ENCODE results near the gene PAF1. TPM values are rescaled to one million over a fixed set of nuclear protein-coding genes. Genes with fewer than 3 reads are reported as not detected.

PAF1 gene
- total and polyA plus RNA-seq, 2 donors (not counting 3 experiments of a cell fraction or from before 2014, with no cell fraction given), result 55.1 to 90.8 TPM

DNA sequence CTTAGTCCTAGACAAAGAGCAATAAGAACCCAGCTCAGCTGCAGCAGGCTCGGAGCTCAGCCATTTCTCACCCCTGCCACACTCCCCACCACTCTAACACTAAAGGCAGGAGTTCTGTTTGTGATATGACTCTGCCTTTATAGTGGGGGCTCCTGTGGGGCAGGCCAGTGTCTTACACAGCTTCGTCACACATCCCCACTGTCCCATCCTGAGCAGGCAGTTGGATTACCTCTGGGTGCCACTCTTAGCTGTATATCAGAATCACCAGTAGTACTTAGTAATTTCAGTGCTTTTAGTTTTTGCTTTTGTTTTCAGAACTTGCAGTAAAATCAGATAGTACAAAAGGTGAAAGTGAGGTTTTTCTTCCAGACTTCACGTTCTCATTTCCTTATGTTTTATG, 31.9 kb downstream of the PAF1 start:
- TF ChIP-seq POLR2AphosphoS5 (IDR thresholded peaks at IDR 0.05; ENCODE audit: insufficient read depth, low read depth, low read length) (no peak), JUN (IDR thresholded peaks at IDR 0.05; ENCODE audit: borderline replicate concordance, insufficient read depth, insufficient read length, low read depth) (no peak), FOS (IDR thresholded peaks at IDR 0.05; ENCODE audit: borderline replicate concordance, insufficient read depth, low read length) (no peak), POLR2A (IDR thresholded peaks at IDR 0.05; ENCODE audit: low read depth, low read length) (no peak), EZH2 (IDR thresholded peaks at IDR 0.05; ENCODE audit: borderline replicate concordance, low read depth, low read length, severe bottlenecking) (no peak), GATA2 (IDR thresholded peaks at IDR 0.05; ENCODE audit: insufficient read depth, insufficient read length, low read depth, low read length) (no peak), MYC (IDR thresholded peaks at IDR 0.05; ENCODE audit: low read depth, low read length) (no peak)
- TF ChIP-seq, protein P1, sequence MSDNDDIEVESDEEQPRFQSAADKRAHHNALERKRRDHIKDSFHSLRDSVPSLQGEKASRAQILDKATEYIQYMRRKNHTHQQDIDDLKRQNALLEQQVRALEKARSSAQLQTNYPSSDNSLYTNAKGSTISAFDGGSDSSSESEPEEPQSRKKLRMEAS (IDR thresholded peaks at IDR 0.05; ENCODE audit: insufficient read depth, insufficient read length), result no peak
- TF ChIP-seq, protein P2, sequence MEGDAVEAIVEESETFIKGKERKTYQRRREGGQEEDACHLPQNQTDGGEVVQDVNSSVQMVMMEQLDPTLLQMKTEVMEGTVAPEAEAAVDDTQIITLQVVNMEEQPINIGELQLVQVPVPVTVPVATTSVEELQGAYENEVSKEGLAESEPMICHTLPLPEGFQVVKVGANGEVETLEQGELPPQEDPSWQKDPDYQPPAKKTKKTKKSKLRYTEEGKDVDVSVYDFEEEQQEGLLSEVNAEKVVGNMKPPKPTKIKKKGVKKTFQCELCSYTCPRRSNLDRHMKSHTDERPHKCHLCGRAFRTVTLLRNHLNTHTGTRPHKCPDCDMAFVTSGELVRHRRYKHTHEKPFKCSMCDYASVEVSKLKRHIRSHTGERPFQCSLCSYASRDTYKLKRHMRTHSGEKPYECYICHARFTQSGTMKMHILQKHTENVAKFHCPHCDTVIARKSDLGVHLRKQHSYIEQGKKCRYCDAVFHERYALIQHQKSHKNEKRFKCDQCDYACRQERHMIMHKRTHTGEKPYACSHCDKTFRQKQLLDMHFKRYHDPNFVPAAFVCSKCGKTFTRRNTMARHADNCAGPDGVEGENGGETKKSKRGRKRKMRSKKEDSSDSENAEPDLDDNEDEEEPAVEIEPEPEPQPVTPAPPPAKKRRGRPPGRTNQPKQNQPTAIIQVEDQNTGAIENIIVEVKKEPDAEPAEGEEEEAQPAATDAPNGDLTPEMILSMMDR (IDR thresholded peaks at IDR 0.05; ENCODE audit: extremely low read depth in 1 of 2, insufficient read depth in 1 of 2, low read depth in 1 of 2, low read length in 2 of 2), result no peak
- no peak overlapping the region for H3K4me2 ChIP-seq (ENCODE audit: insufficient read depth, low read length)
- no peak overlapping the region for H3K4me3 ChIP-seq (replicated peaks in 1 of 3; ENCODE audit: insufficient read depth in 1 of 3, low read depth in 1 of 3, low read length in 3 of 3)
- H3K9ac ChIP-seq (replicated peaks; ENCODE audit: extremely low read depth, insufficient read depth, low read length), result no peak overlapping the region
- H3K9me1 ChIP-seq (replicated peaks; ENCODE audit: control insufficient read depth, extremely low read depth, insufficient read depth, low read length), result no peaks in the 10 kb centered on the region
- CTCF ChIA-PET, result no interaction called here
- DNase-seq (ENCODE audit: low read depth, low spot score) (no peak), FAIRE-seq (no peak)
- H3K27me3 ChIP-seq (ENCODE audit: control insufficient read depth in 2 of 2, insufficient read depth in 2 of 2, low read length in 2 of 2), result no peaks in the 10 kb centered on the region
- H4K20me1 ChIP-seq (replicated peaks; ENCODE audit: control insufficient read depth, extremely low read depth, insufficient read depth, low read length), result no peaks in the 10 kb centered on the region
- dilution Hi-C loops (cut with MboI; ENCODE audit: extremely low pct_ligation_motif_present, low sequenced_read_pairs), result no loop called here
- H3K79me2 ChIP-seq (ENCODE audit: control insufficient read depth, insufficient read depth, low read length), result no peaks in the 10 kb centered on the region
- no peak overlapping the region for H3K27ac ChIP-seq (ENCODE audit: insufficient read depth, low read depth, low read length)
- intact Hi-C loops (cut with micrococcal nuclease), result no loop called here
- no peak overlapping the region for H2AFZ ChIP-seq (ENCODE audit: low read depth, low read length)
- POLR2A ChIA-PET, result no interaction called here
- no TSS peak for BruUV-seq (replicated peaks)
- peaks cover 12% of the 10 kb centered on the region for H3K4me1 ChIP-seq (ENCODE audit: control insufficient read depth, extremely low read depth, insufficient read depth, low read length)
- peaks cover 20 to 46% of the 10 kb centered on the region in 2 experiments for H3K36me3 ChIP-seq (ENCODE audit: control insufficient read depth in 2 of 2, extremely low read depth in 1 of 2, insufficient read depth in 2 of 2, low read length in 2 of 2)
- H3K9me3 ChIP-seq (replicated peaks; ENCODE audit: control insufficient read depth, insufficient read depth, low read length), result no peaks in the 10 kb centered on the region

Data from endothelial cell of umbilical vein (primary cell).